GM23338 (cell line): ENCODE results near the gene FRMD1. TPM values are rescaled to one million over a fixed set of nuclear protein-coding genes. Genes with fewer than 3 reads are reported as not detected.

Experiments used
- ATAC-seq: fragments of 200-7000 bp; cut with Tn5 transposase; 3 replicates; pipeline ENCODE4 v1.9.1; 2020
- DNase-seq: peaks from one replicate; pipeline ENCODE4 v3.0.0-alpha.2; 2015; ENCODE audit warnings: low spot score
- H2AFZ ChIP-seq: fragments of 200-600 bp; sonication (generic); 2 replicates; pipeline ENCODE4 v1.8.0; 2016; ENCODE audit warnings: antibody characterized with exemption, mild to moderate bottlenecking, moderate library complexity
- H3F3A ChIP-seq: fragments of 200-600 bp; sonication (generic); replicated peaks from 2 replicates; pipeline ENCODE4 v1.8.0; 2017; ENCODE audit warnings: antibody characterized with exemption, mixed run types, low read depth
- H3K27ac ChIP-seq: fragments of 200-600 bp; sonication (generic); 2 replicates; pipeline ENCODE4 v1.6.1; 2016; ENCODE audit warnings: low read depth
- H3K27me3 ChIP-seq: fragments of 200-600 bp; sonication (generic); 2 replicates; pipeline ENCODE4 v1.8.0; 2016; ENCODE audit warnings: mild to moderate bottlenecking, mixed run types, moderate library complexity; ENCODE audit not compliant: insufficient read depth
- H3K36me3 ChIP-seq: fragments of 200-600 bp; sonication (generic); 2 replicates; pipeline ENCODE4 v1.8.0; 2016; ENCODE audit warnings: mild to moderate bottlenecking; ENCODE audit not compliant: insufficient read depth
- H3K4me1 ChIP-seq: fragments of 200-600 bp; sonication (generic); 2 replicates; pipeline ENCODE4 v1.8.0; 2016; ENCODE audit warnings: mild to moderate bottlenecking, moderate library complexity; ENCODE audit not compliant: insufficient read depth
- H3K4me2 ChIP-seq: fragments of 200-600 bp; sonication (generic); 2 replicates; pipeline ENCODE4 v1.7.1; 2017; ENCODE audit warnings: mixed run types
- H3K4me3 ChIP-seq: fragments of 200-600 bp; sonication (generic); 2 replicates; pipeline ENCODE4 v1.6.1; 2016; ENCODE audit warnings: mixed run types
- H3K79me2 ChIP-seq: fragments of 200-600 bp; sonication (generic); replicated peaks from 2 replicates; pipeline ENCODE4 v1.8.0; 2017; ENCODE audit warnings: mild to moderate bottlenecking; ENCODE audit not compliant: insufficient read depth
- H3K9me2 ChIP-seq: fragments of 200-600 bp; sonication (generic); 2 replicates; pipeline ENCODE4 v1.8.0; 2017; ENCODE audit not compliant: insufficient read depth
- H4K20me1 ChIP-seq: fragments of 200-600 bp; sonication (generic); replicated peaks from 2 replicates; pipeline ENCODE4 v1.8.0; 2017; ENCODE audit warnings: mild to moderate bottlenecking; ENCODE audit not compliant: insufficient read depth
- H3K27ac Mint-ChIP-seq: 2 replicates; pipeline ENCODE4 v1.8.0; 2020; ENCODE audit warnings: inconsistent platforms, mild to moderate bottlenecking, moderate library complexity, mixed read lengths
- H3K27me3 Mint-ChIP-seq: 3 replicates; pipeline ENCODE4 v1.8.0; 2022; ENCODE audit warnings: low read depth, mild to moderate bottlenecking, moderate library complexity, mixed read lengths, inconsistent platforms; ENCODE audit not compliant: insufficient read depth, poor library complexity
- H3K36me3 Mint-ChIP-seq: 3 replicates; pipeline ENCODE4 v1.8.0; 2021; ENCODE audit warnings: low read depth, mild to moderate bottlenecking, inconsistent platforms, moderate library complexity, mixed read lengths
- H3K4me1 Mint-ChIP-seq: 3 replicates; pipeline ENCODE4 v1.8.0; 2020; ENCODE audit warnings: mild to moderate bottlenecking, inconsistent platforms, mixed read lengths
- H3K4me3 Mint-ChIP-seq: 3 replicates; pipeline ENCODE4 v1.8.0; 2021; ENCODE audit warnings: moderate library complexity, mild to moderate bottlenecking, inconsistent platforms, mixed read lengths
- H3K9me3 Mint-ChIP-seq: 3 replicates; pipeline ENCODE4 v1.8.0; 2020; ENCODE audit warnings: moderate library complexity, mild to moderate bottlenecking, inconsistent platforms, mixed read lengths
- ETS1 ChIP-seq: IDR thresholded peaks from 2 replicates; pipeline ENCODE4 v1.6.1; 2016; ENCODE audit warnings: antibody characterized with exemption
- EZH2 ChIP-seq: fragments of 200-600 bp; sonication (generic); IDR thresholded peaks from one replicate; pipeline ENCODE4 v1.8.0; 2017; ENCODE audit warnings: antibody characterized with exemption, mild to moderate bottlenecking, low read depth; ENCODE audit not compliant: unreplicated experiment
- EZH2phosphoT487 ChIP-seq: fragments of 200-600 bp; sonication (generic); IDR thresholded peaks from one replicate; pipeline ENCODE4 v1.8.1; 2018; ENCODE audit warnings: antibody characterized with exemption; ENCODE audit not compliant: unreplicated experiment
- JUNB ChIP-seq: IDR thresholded peaks from one replicate; pipeline ENCODE4 v1.6.1; 2016; ENCODE audit warnings: antibody characterized with exemption; ENCODE audit not compliant: unreplicated experiment
- NANOG ChIP-seq: IDR thresholded peaks from 2 replicates; pipeline ENCODE4 v1.6.1; 2016; ENCODE audit warnings: antibody characterized with exemption, borderline replicate concordance
- REST ChIP-seq: IDR thresholded peaks from one replicate; pipeline ENCODE4 v1.6.1; 2018; ENCODE audit warnings: antibody characterized with exemption; ENCODE audit not compliant: unreplicated experiment
- STAT1 ChIP-seq: IDR thresholded peaks from one replicate; pipeline ENCODE4 v1.6.1; 2016; ENCODE audit warnings: antibody characterized with exemption; ENCODE audit not compliant: unreplicated experiment
- ZNF114 ChIP-seq: fragments of 250-450 bp; sonication (Bioruptor Pico); IDR thresholded peaks from 2 replicates; pipeline ENCODE4 v1.5.0; 2020; ENCODE audit warnings: mild to moderate bottlenecking, moderate library complexity
- ZNF331 ChIP-seq: fragments of 250-450 bp; sonication (Bioruptor Pico); IDR thresholded peaks from 2 replicates; pipeline ENCODE4 v1.5.0; 2020; ENCODE audit warnings: low read depth, mild to moderate bottlenecking, moderate library complexity
- ZNF462 ChIP-seq: fragments of 250-450 bp; sonication (Bioruptor Pico); IDR thresholded peaks from 2 replicates; pipeline ENCODE4 v1.5.0; 2020; ENCODE audit warnings: mild to moderate bottlenecking, moderate library complexity
- polyA plus RNA-seq: library from polyadenylated mRNA; unstranded; fragments of >200 nt; fragmentation: Nextera tagmentation; extraction: Ambion mirVana; gene quantifications from 2 replicates; pipeline ENCODE4 v1.2.1, GENCODE V29; 2016
- total RNA-seq: library from RNA; depleted of rRNA; stranded (reverse); fragments of >200 nt; shearing (Covaris generic); gene quantifications from 2 replicates; pipeline ENCODE4 v1.2.3, GENCODE V29; 2014

FRMD1 gene
- total and polyA plus RNA-seq, 2 experiments from 2014 or later: 1.0 to 2.0 TPM

- no peak for TF ChIP-seq REST
- TF ChIP-seq ZNF114 (CRISPR knock-in tag): no peak
- no peak for TF ChIP-seq STAT1
Observed at GRCh38 chr6:168097221-168097620, 18.2 kb upstream of the FRMD1 start (continued).

GRCh38 chr6:168096271-168096764 lies 17.3 kb upstream of the FRMD1 start:
- peaks cover 11% of the 10 kb centered on the region for H3K4me1 ChIP-seq
- no peak overlapping the region; the same call in 1 of the 2 replicates for H2AFZ ChIP-seq
- H3K4me3 Mint-ChIP-seq: no peak overlapping the region
- no peaks in the 10 kb centered on the region for H3K36me3 Mint-ChIP-seq
- no peaks in the 10 kb centered on the region for H4K20me1 ChIP-seq
- no peaks in the 10 kb centered on the region; the same call in 2 of the 3 replicates for H3K9me3 Mint-ChIP-seq
- no peaks in the 10 kb centered on the region for H3F3A ChIP-seq
- DNase-seq (no peak), ATAC-seq (no peak)
- H3K4me2 ChIP-seq: no peak overlapping the region
- peaks cover 16% of the 10 kb centered on the region for H3K27me3 Mint-ChIP-seq
- no peak overlapping the region for H3K27ac Mint-ChIP-seq
- H3K27ac ChIP-seq: no peak overlapping the region
- H3K27me3 ChIP-seq: peaks cover 10% of the 10 kb centered on the region
- no peaks in the 10 kb centered on the region for H3K79me2 ChIP-seq
- peaks cover 29% of the 10 kb centered on the region for H3K4me1 Mint-ChIP-seq
- no peak overlapping the region for H3K4me3 ChIP-seq
- H3K9me2 ChIP-seq: no peaks in the 10 kb centered on the region
- no peaks in the 10 kb centered on the region for H3K36me3 ChIP-seq
- TF ChIP-seq ETS1 (no peak), REST (no peak), ZNF331 (CRISPR knock-in tag) (no peak), EZH2 (no peak), NANOG (no peak), EZH2phosphoT487 (no peak), JUNB (no peak), ZNF462 (CRISPR knock-in tag) (no peak), ZNF114 (CRISPR knock-in tag) (no peak), STAT1 (no peak)
